ENCODE results near the gene KIAA1217.

The KIAA1217 gene

GRCh38 chr10:24351961-24352360, 143.0 kb downstream of the KIAA1217 start:
- Histone ChIP-seq H3K27me3 (ENCODE audit: insufficient read depth, low read length, poor library complexity, severe bottlenecking) (no peaks in the 10 kb centered on the region), H3K9me2 (replicated peaks; ENCODE audit: low read depth, low read length) (no peaks in the 10 kb centered on the region), H3K9me3 (ENCODE audit: insufficient read depth, low read depth, low read length) (no peaks in the 10 kb centered on the region), H3K4me2 (ENCODE audit: low read depth, low read length, poor library complexity, severe bottlenecking) (peak overlapping the region; percentile 78), H3K4me3 (ENCODE audit: low read length, poor library complexity, severe bottlenecking) (peak overlapping the region; percentile 59), H3K36me3 (ENCODE audit: insufficient read depth, low read length) (no peaks in the 10 kb centered on the region), H3K9ac (ENCODE audit: low read depth, low read length, poor library complexity, severe bottlenecking) (peak overlapping the region; percentile 68), H3K79me2 (ENCODE audit: insufficient read depth, low read length) (no peaks in the 10 kb centered on the region), H4K20me1 (ENCODE audit: insufficient read depth, low read length, poor library complexity, severe bottlenecking) (no peaks in the 10 kb centered on the region), H2AFZ (ENCODE audit: low read length) (0 out of 2 replicates have a peak overlapping the region, but pooled peaks have one; percentile 21), H3F3A (ENCODE audit: low read depth) (peaks cover 20% of the 10 kb centered on the region; the same call in 1 of the 2 replicates), H3K4me1 (ENCODE audit: insufficient read depth, low read length, poor library complexity, severe bottlenecking) (peaks cover 67% of the 10 kb centered on the region)
- TF ChIP-seq, protein P1, sequence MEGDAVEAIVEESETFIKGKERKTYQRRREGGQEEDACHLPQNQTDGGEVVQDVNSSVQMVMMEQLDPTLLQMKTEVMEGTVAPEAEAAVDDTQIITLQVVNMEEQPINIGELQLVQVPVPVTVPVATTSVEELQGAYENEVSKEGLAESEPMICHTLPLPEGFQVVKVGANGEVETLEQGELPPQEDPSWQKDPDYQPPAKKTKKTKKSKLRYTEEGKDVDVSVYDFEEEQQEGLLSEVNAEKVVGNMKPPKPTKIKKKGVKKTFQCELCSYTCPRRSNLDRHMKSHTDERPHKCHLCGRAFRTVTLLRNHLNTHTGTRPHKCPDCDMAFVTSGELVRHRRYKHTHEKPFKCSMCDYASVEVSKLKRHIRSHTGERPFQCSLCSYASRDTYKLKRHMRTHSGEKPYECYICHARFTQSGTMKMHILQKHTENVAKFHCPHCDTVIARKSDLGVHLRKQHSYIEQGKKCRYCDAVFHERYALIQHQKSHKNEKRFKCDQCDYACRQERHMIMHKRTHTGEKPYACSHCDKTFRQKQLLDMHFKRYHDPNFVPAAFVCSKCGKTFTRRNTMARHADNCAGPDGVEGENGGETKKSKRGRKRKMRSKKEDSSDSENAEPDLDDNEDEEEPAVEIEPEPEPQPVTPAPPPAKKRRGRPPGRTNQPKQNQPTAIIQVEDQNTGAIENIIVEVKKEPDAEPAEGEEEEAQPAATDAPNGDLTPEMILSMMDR (conservative IDR thresholded peaks at IDR 0.05; ENCODE audit: low read length): no peak
- TF ChIP-seq EZH2phosphoT487 (IDR thresholded peaks at IDR 0.05; ENCODE audit: borderline replicate concordance): no peak

DNA sequence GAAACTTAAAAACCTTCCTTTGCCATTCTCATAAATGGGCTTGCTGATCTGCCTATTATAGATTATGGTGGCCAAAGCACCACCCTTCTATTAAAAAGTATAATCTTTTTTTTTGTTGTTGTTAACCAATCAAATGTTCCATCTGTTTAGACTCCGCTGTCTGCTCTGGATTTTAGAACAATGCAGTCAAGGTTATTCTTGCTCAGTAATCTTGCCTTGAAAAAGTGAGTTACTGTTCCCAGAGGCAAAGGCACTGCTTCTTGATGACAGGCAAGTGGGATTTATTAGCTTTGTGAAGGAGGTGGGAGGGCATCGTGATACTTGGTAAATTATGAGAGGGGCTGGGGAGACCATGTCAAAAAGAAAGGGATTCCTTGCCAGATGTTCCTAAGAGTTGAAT, 143.5 kb downstream of the KIAA1217 start:
- TF ChIP-seq EZH2phosphoT487 (IDR thresholded peaks at IDR 0.05; ENCODE audit: borderline replicate concordance): no peak
- TF ChIP-seq, protein P1 (conservative IDR thresholded peaks at IDR 0.05; ENCODE audit: low read length): no peak
- Histone ChIP-seq H2AFZ (ENCODE audit: low read length) (no peak overlapping the region), H3K27me3 (ENCODE audit: insufficient read depth, low read length, poor library complexity, severe bottlenecking) (no peaks in the 10 kb centered on the region), H3K36me3 (ENCODE audit: insufficient read depth, low read length) (no peaks in the 10 kb centered on the region), H3K4me3 (ENCODE audit: low read length, poor library complexity, severe bottlenecking) (no peak overlapping the region), H3K4me2 (ENCODE audit: low read depth, low read length, poor library complexity, severe bottlenecking) (no peak overlapping the region), H3K9me2 (replicated peaks; ENCODE audit: low read depth, low read length) (no peaks in the 10 kb centered on the region), H4K20me1 (ENCODE audit: insufficient read depth, low read length, poor library complexity, severe bottlenecking) (no peaks in the 10 kb centered on the region), H3K9ac (ENCODE audit: low read depth, low read length, poor library complexity, severe bottlenecking) (no peak overlapping the region), H3K79me2 (ENCODE audit: insufficient read depth, low read length) (no peaks in the 10 kb centered on the region), H3K9me3 (ENCODE audit: insufficient read depth, low read depth, low read length) (no peaks in the 10 kb centered on the region), H3K4me1 (ENCODE audit: insufficient read depth, low read length, poor library complexity, severe bottlenecking) (peaks cover 62% of the 10 kb centered on the region), H3F3A (ENCODE audit: low read depth) (peaks cover 20% of the 10 kb centered on the region; the same call in 1 of the 2 replicates)

GRCh38 chr10:24353319-24353718, 144.4 kb downstream of the KIAA1217 start:
- H3K79me2 ChIP-seq (ENCODE audit: insufficient read depth, low read length): no peaks in the 10 kb centered on the region
- H3K9me3 ChIP-seq (ENCODE audit: insufficient read depth, low read depth, low read length): no peaks in the 10 kb centered on the region
- no peaks in the 10 kb centered on the region for H3K27me3 ChIP-seq (ENCODE audit: insufficient read depth, low read length, poor library complexity, severe bottlenecking)
- H3K36me3 ChIP-seq (ENCODE audit: insufficient read depth, low read length): no peaks in the 10 kb centered on the region
- no peak overlapping the region for H2AFZ ChIP-seq (ENCODE audit: low read length)
- H3K4me1 ChIP-seq (ENCODE audit: insufficient read depth, low read length, poor library complexity, severe bottlenecking): peaks cover 57% of the 10 kb centered on the region
- no peaks in the 10 kb centered on the region for H3K9me2 ChIP-seq (replicated peaks; ENCODE audit: low read depth, low read length)
- TF ChIP-seq, protein P1 (conservative IDR thresholded peaks at IDR 0.05; ENCODE audit: low read length): no peak
- TF ChIP-seq EZH2phosphoT487 (IDR thresholded peaks at IDR 0.05; ENCODE audit: borderline replicate concordance): no peak
- H3K4me3 ChIP-seq (ENCODE audit: low read length, poor library complexity, severe bottlenecking): no peak overlapping the region
- H3K9ac ChIP-seq (ENCODE audit: low read depth, low read length, poor library complexity, severe bottlenecking): no peak overlapping the region
- H3K4me2 ChIP-seq (ENCODE audit: low read depth, low read length, poor library complexity, severe bottlenecking): no peak overlapping the region
- peaks cover 20% of the 10 kb centered on the region; the same call in 1 of the 2 replicates for H3F3A ChIP-seq (ENCODE audit: low read depth)
- H4K20me1 ChIP-seq (ENCODE audit: insufficient read depth, low read length, poor library complexity, severe bottlenecking): no peaks in the 10 kb centered on the region
